HEK293 (cell line): ENCODE measurements around the gene CNST.

Experiments
- MYNN ChIP-seq: fragments of 450-650 bp; formaldehyde crosslinking; IDR thresholded peaks from 2 replicates; pipeline ENCODE4 v1.5.1; 2016; ENCODE audit warnings: missing biosample characterization, missing genetic modification characterization, borderline replicate concordance
- PRDM1 ChIP-seq: fragments of 450-650 bp; formaldehyde crosslinking; IDR thresholded peaks from 2 replicates; pipeline ENCODE4; 2016; ENCODE audit warnings: missing biosample characterization, missing genetic modification characterization
- ZNF239 ChIP-seq: fragments of 450-650 bp; formaldehyde crosslinking; IDR thresholded peaks from 2 replicates; pipeline ENCODE4 v1.5.1; 2016; ENCODE audit warnings: missing biosample characterization, missing genetic modification characterization
- ZNF571 ChIP-seq: fragments of 450-650 bp; formaldehyde crosslinking; IDR thresholded peaks from 2 replicates; pipeline ENCODE4 v1.5.0; 2017; ENCODE audit warnings: missing biosample characterization, missing genetic modification characterization
- ZNF792 ChIP-seq: fragments of 450-650 bp; formaldehyde crosslinking; IDR thresholded peaks from 2 replicates; pipeline ENCODE4 v1.5.1; 2016; ENCODE audit warnings: missing biosample characterization, missing genetic modification characterization
- TF ChIP-seq, protein P1 (sequence below): fragments of 450-650 bp; formaldehyde crosslinking; IDR thresholded peaks from 2 replicates; pipeline ENCODE4 v1.5.1; 2016; ENCODE audit warnings: missing biosample characterization, missing genetic modification characterization
- TF ChIP-seq, protein P2 (sequence below): fragments of 450-650 bp; formaldehyde crosslinking; IDR thresholded peaks from 2 replicates; pipeline ENCODE4 v1.5.1; 2016; ENCODE audit warnings: missing biosample characterization, missing genetic modification characterization
- TF ChIP-seq, protein P3 (sequence below): fragments of 450-650 bp; formaldehyde crosslinking; IDR thresholded peaks from 2 replicates; pipeline ENCODE4; 2016; ENCODE audit warnings: missing biosample characterization, missing genetic modification characterization
- TF ChIP-seq, protein P4 (sequence below): fragments of 450-650 bp; formaldehyde crosslinking; IDR thresholded peaks from 2 replicates; pipeline ENCODE4 v1.5.1; 2016; ENCODE audit warnings: missing biosample characterization, missing genetic modification characterization, low read depth

DNA sequence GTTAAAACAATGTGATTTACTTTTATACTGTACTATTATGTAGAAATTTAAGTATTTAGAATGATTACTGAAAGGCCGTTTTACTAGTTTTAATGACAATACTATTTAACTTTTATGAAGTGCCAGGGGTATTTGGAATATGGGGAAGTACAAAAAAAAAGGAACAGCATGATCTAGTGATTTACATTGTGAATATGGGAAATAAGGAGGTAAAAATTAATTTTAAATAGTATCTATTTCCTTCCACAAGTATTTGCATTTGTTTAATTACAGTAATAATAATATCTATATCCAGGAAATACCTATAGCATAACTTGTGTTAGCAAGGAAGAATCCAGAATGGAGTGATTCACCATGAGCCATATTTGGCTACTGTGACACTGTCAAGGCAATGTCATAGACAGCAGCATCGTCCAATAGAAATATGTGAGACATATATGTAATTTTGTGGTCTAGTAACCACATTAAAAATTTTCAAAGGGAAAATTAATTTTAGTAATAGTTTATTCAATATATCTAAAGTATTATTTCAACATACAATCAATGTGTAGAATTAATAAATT lies 22.0 kb downstream of the CNST start:
- TF ChIP-seq, protein P1, sequence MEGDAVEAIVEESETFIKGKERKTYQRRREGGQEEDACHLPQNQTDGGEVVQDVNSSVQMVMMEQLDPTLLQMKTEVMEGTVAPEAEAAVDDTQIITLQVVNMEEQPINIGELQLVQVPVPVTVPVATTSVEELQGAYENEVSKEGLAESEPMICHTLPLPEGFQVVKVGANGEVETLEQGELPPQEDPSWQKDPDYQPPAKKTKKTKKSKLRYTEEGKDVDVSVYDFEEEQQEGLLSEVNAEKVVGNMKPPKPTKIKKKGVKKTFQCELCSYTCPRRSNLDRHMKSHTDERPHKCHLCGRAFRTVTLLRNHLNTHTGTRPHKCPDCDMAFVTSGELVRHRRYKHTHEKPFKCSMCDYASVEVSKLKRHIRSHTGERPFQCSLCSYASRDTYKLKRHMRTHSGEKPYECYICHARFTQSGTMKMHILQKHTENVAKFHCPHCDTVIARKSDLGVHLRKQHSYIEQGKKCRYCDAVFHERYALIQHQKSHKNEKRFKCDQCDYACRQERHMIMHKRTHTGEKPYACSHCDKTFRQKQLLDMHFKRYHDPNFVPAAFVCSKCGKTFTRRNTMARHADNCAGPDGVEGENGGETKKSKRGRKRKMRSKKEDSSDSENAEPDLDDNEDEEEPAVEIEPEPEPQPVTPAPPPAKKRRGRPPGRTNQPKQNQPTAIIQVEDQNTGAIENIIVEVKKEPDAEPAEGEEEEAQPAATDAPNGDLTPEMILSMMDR (tag by site-specific recombination), result no peak
- TF ChIP-seq, protein P2, sequence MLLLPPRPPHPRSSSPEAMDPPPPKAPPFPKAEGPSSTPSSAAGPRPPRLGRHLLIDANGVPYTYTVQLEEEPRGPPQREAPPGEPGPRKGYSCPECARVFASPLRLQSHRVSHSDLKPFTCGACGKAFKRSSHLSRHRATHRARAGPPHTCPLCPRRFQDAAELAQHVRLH, result no peak
- TF ChIP-seq, protein P3, sequence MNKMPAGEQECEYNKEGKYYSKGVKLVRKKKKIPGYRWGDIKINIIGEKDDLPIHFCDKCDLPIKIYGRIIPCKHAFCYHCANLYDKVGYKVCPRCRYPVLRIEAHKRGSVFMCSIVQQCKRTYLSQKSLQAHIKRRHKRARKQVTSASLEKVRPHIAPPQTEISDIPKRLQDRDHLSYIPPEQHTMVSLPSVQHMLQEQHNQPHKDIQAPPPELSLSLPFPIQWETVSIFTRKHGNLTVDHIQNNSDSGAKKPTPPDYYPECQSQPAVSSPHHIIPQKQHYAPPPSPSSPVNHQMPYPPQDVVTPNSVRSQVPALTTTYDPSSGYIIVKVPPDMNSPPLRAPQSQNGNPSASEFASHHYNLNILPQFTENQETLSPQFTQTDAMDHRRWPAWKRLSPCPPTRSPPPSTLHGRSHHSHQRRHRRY, result no peak
- no peak for TF ChIP-seq PRDM1
- TF ChIP-seq, protein P4, sequence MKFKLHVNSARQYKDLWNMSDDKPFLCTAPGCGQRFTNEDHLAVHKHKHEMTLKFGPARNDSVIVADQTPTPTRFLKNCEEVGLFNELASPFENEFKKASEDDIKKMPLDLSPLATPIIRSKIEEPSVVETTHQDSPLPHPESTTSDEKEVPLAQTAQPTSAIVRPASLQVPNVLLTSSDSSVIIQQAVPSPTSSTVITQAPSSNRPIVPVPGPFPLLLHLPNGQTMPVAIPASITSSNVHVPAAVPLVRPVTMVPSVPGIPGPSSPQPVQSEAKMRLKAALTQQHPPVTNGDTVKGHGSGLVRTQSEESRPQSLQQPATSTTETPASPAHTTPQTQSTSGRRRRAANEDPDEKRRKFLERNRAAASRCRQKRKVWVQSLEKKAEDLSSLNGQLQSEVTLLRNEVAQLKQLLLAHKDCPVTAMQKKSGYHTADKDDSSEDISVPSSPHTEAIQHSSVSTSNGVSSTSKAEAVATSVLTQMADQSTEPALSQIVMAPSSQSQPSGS (tag by site-specific recombination), result no peak
- no peak for TF ChIP-seq ZNF792 (tag by site-specific recombination)
- no peak for TF ChIP-seq ZNF571
- no peak for TF ChIP-seq ZNF239
- no peak for TF ChIP-seq MYNN (tag by site-specific recombination)
